DND-41 (cell line): ENCODE data around the gene OPN5.

ENCODE experiments used
- EZH2 ChIP-seq: IDR thresholded peaks from 3 replicates; pipeline ENCODE4 v1.6.1; 2012; ENCODE audit warnings: borderline replicate concordance, low read depth, mild to moderate bottlenecking, moderate library complexity, low read length, inconsistent platforms; ENCODE audit not compliant: severe bottlenecking
- TF ChIP-seq, protein P1 (sequence below): IDR thresholded peaks from 2 replicates; pipeline ENCODE4 v1.5.1; 2012; ENCODE audit warnings: borderline replicate concordance, low read length, moderate library complexity, mild to moderate bottlenecking; ENCODE audit not compliant: poor library complexity, severe bottlenecking; ENCODE audit errors: extremely low read depth

DNA sequence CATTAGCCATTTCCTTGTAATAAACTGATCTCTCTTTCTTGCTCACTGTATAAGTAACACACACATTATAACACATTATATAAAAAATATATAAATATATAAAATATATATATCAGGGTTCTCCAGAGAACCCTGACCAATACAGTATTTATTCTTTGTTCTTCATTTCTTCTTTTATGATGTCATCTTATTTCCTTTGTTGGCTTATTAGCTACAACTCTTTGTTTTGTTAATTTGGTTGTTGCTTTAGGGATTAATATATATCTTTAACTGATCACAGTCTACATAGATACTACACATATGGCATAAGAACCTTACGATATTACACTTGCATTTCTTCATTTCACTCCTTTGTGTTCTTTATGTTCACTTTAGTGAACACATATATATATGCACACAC is 14.7 kb upstream of the OPN5 start:
- TF ChIP-seq EZH2: no peak
- TF ChIP-seq, protein P1, sequence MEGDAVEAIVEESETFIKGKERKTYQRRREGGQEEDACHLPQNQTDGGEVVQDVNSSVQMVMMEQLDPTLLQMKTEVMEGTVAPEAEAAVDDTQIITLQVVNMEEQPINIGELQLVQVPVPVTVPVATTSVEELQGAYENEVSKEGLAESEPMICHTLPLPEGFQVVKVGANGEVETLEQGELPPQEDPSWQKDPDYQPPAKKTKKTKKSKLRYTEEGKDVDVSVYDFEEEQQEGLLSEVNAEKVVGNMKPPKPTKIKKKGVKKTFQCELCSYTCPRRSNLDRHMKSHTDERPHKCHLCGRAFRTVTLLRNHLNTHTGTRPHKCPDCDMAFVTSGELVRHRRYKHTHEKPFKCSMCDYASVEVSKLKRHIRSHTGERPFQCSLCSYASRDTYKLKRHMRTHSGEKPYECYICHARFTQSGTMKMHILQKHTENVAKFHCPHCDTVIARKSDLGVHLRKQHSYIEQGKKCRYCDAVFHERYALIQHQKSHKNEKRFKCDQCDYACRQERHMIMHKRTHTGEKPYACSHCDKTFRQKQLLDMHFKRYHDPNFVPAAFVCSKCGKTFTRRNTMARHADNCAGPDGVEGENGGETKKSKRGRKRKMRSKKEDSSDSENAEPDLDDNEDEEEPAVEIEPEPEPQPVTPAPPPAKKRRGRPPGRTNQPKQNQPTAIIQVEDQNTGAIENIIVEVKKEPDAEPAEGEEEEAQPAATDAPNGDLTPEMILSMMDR: no peak
